ENCODE results near the gene ALG12.

Gene ALG12

DNA sequence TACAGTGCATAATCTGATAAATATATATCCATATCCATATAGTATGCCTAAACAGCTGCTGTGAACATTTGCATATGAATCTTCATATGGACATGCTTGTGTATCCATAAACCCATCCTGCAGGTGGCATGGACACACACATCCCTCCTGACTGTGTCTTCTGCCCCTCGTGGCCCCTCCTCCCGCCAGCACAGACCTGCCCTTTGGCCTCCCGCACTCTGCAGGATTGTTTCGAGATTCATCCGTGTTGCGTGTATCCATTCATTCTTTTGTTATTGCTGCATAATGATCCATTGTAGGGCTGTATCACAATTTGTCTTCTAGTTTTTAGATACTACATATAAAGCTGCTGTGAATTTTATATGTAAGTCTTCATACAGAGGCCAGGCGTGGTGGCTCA, 40.6 kb downstream of the ALG12 start:
- H2AFZ ChIP-seq (ENCODE audit: low read depth): no peak overlapping the region
- no peaks in the 10 kb centered on the region for H3K36me3 ChIP-seq (ENCODE audit: insufficient read depth)
- TF ChIP-seq, protein P1, sequence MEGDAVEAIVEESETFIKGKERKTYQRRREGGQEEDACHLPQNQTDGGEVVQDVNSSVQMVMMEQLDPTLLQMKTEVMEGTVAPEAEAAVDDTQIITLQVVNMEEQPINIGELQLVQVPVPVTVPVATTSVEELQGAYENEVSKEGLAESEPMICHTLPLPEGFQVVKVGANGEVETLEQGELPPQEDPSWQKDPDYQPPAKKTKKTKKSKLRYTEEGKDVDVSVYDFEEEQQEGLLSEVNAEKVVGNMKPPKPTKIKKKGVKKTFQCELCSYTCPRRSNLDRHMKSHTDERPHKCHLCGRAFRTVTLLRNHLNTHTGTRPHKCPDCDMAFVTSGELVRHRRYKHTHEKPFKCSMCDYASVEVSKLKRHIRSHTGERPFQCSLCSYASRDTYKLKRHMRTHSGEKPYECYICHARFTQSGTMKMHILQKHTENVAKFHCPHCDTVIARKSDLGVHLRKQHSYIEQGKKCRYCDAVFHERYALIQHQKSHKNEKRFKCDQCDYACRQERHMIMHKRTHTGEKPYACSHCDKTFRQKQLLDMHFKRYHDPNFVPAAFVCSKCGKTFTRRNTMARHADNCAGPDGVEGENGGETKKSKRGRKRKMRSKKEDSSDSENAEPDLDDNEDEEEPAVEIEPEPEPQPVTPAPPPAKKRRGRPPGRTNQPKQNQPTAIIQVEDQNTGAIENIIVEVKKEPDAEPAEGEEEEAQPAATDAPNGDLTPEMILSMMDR (conservative IDR thresholded peaks at IDR 0.05; ENCODE audit: low read depth, low read length): no peak
- no peak overlapping the region for H3K4me3 ChIP-seq (IDR thresholded peaks at IDR 0.05; ENCODE audit: insufficient read depth, low read depth, low read length)
- no peak overlapping the region for H3K27ac ChIP-seq
- H3K9ac ChIP-seq: no peak overlapping the region
- H4K20me1 ChIP-seq (ENCODE audit: insufficient read depth): no peaks in the 10 kb centered on the region
- peaks cover 28% of the 10 kb centered on the region for H3K4me1 ChIP-seq (ENCODE audit: low read depth, poor library complexity, severe bottlenecking)
- H3K79me2 ChIP-seq (ENCODE audit: insufficient read depth, low read depth): peaks cover 28% of the 10 kb centered on the region
- H3K4me2 ChIP-seq: no peak overlapping the region
- H3K27me3 ChIP-seq (ENCODE audit: insufficient read depth, low read depth): no peaks in the 10 kb centered on the region

DNA sequence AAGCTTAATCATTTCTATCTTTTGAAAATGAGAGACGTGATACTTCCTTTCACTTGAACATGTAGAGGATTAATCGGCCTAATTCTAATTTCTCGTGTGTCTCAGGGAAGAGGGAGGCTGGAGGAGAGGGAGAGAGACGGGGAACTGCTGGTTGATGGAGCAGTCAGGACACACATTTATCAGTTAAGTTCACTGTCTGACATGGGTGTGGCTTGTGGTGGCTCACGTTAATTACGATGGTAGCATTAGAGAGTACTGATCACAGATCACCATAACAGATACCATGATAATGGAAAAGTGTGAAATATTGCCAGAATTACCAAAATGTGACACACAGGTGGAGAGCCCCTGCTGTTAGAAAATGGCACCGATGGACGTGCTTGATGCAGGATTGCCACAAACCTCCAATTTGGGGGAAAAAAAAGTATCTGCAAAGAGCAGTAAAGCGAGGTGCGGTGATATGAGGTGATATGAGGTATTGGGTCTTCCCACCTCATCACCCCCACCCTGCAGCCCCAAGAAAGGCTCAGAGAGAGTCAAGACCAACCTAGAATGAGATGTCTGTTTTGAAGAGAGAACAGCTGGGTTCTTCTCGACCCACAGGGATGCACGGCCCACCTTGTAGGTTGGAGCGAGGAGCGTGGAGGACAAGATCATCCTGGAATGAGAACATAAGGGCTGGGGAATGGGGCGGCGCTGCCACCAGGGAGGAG, 44.9 kb downstream of the ALG12 start:
- no peak overlapping the region for H3K27ac ChIP-seq
- H3K79me2 ChIP-seq (ENCODE audit: insufficient read depth, low read depth): peaks cover 36% of the 10 kb centered on the region
- H3K9ac ChIP-seq: no peak overlapping the region
- no peaks in the 10 kb centered on the region for H3K27me3 ChIP-seq (ENCODE audit: insufficient read depth, low read depth)
- H3K4me2 ChIP-seq: no peak overlapping the region
- no peak overlapping the region for H2AFZ ChIP-seq (ENCODE audit: low read depth)
- TF ChIP-seq, protein P1 (conservative IDR thresholded peaks at IDR 0.05; ENCODE audit: low read depth, low read length): no peak
- H3K4me3 ChIP-seq (IDR thresholded peaks at IDR 0.05; ENCODE audit: insufficient read depth, low read depth, low read length): no peak overlapping the region
- H3K36me3 ChIP-seq (ENCODE audit: insufficient read depth): no peaks in the 10 kb centered on the region
- H3K4me1 ChIP-seq (ENCODE audit: low read depth, poor library complexity, severe bottlenecking): no peaks in the 10 kb centered on the region
- no peaks in the 10 kb centered on the region for H4K20me1 ChIP-seq (ENCODE audit: insufficient read depth)

DNA sequence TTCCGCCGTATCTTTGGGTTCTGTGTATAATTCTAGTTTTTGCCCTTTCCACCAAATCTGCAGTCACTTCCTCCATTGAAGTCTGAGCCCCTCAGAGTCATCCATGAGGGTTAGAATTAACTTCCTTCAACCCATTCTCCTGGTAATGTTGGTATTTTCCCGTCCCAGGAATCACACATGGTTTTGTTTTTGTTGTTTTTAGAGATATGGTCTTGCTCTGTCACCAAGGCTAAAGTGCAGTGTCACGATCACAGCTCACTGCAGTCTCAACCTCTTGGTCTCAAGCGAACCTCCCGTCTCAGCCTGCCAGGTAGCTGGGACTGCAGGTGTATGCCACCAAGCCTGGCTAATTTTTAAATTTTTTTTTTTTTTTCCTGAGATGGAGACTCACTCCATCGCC, 45.9 kb downstream of the ALG12 start:
- H3K36me3 ChIP-seq (ENCODE audit: insufficient read depth): no peaks in the 10 kb centered on the region
- H3K9ac ChIP-seq: no peak overlapping the region
- TF ChIP-seq, protein P1 (conservative IDR thresholded peaks at IDR 0.05; ENCODE audit: low read depth, low read length): no peak
- no peaks in the 10 kb centered on the region for H3K27me3 ChIP-seq (ENCODE audit: insufficient read depth, low read depth)
- H2AFZ ChIP-seq (ENCODE audit: low read depth): no peak overlapping the region
- no peaks in the 10 kb centered on the region for H4K20me1 ChIP-seq (ENCODE audit: insufficient read depth)
- no peaks in the 10 kb centered on the region for H3K4me1 ChIP-seq (ENCODE audit: low read depth, poor library complexity, severe bottlenecking)
- H3K4me3 ChIP-seq (IDR thresholded peaks at IDR 0.05; ENCODE audit: insufficient read depth, low read depth, low read length): no peak overlapping the region
- no peak overlapping the region for H3K27ac ChIP-seq
- H3K79me2 ChIP-seq (ENCODE audit: insufficient read depth, low read depth): peaks cover 36% of the 10 kb centered on the region
- no peak overlapping the region for H3K4me2 ChIP-seq

DNA sequence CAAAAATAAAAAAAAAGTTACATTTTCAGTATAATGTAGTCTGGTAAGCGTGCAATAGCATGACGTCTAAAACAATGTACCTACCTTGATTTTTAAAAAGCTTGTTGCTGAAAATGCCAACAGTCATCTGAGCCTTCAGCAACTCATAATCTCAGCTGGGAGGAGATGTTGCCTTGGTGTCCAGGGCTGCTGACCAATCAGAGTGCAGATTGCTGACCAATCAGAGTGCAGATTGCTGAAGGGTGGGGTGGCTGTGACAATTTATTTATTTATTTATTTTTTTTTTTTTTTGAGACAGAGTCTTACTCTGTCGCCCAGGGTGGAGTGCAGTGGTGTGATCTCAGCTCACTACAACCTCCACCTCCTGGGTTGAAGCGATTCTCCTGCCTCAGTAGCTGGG, 46.8 kb downstream of the ALG12 start:
- Histone ChIP-seq H3K4me2 (no peak overlapping the region), H3K9ac (no peak overlapping the region), H3K27me3 (ENCODE audit: insufficient read depth, low read depth) (no peaks in the 10 kb centered on the region), H2AFZ (ENCODE audit: low read depth) (no peak overlapping the region), H3K36me3 (ENCODE audit: insufficient read depth) (no peaks in the 10 kb centered on the region), H4K20me1 (ENCODE audit: insufficient read depth) (no peaks in the 10 kb centered on the region), H3K4me1 (ENCODE audit: low read depth, poor library complexity, severe bottlenecking) (peaks cover 3% of the 10 kb centered on the region), H3K27ac (no peak overlapping the region), H3K4me3 (IDR thresholded peaks at IDR 0.05; ENCODE audit: insufficient read depth, low read depth, low read length) (no peak overlapping the region), H3K79me2 (ENCODE audit: insufficient read depth, low read depth) (peaks cover 41% of the 10 kb centered on the region)
- TF ChIP-seq, protein P1 (conservative IDR thresholded peaks at IDR 0.05; ENCODE audit: low read depth, low read length): no peak
